Measurements from ENCODE around the gene ABCA4. TPM values are rescaled to one million over a fixed set of nuclear protein-coding genes. Genes with fewer than 3 reads are reported as not detected.

Gene ABCA4
- polyA plus RNA-seq, 6 donors from 2014 or later = not detected

DNA sequence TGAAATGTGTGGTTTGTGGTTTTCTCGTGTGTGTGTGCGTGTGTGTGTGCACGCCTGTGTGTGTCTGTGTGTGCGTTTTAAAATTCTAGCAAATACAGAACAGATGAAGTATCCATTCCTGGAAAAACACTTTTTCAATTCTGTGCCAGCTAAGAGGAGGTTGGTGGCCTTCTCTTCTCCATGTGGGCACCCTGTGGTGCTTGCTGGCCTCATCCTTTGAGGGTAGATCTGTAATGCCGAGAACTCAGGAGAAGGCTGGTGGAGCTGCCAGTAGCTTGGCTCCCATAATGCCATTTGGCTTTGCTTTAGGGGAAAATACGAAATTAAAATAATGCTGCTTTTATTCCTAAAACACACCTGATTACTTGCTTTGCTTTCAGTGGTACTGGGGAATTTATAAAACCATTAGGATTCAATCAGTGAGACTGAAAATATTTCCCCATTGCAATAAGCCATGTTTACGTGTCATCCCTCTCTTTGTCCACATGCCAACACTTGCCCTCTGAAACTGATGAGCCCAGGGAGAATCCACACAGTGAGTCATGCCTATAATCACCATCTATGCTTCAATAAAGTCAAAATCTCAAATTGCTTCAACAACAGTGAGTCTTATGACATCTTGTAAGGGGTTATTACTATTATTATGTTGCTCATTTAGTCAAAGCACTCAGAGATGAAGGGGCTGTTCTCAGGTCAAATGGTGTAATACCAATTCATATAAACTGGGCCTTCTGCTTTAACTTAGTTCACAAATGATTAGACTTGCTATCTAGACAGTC is 39.2 kb downstream of the ABCA4 start:
- Mint-ChIP-seq H3K4me3 (no peak overlapping the region), H3K27ac (no peak overlapping the region), H3K4me1 (peaks cover 0 to 5% (median 0%) of the 10 kb centered on the region in 3 donors), H3K27me3 (peaks cover 0 to 8% (median 0%) of the 10 kb centered on the region in 3 donors), H3K9me3 (no peaks in the 10 kb centered on the region), H3K36me3 (no peaks in the 10 kb centered on the region)
- ATAC-seq (ENCODE audit: low read depth in 2 of 2) (no peak), DNase-seq (no peak)

DNA sequence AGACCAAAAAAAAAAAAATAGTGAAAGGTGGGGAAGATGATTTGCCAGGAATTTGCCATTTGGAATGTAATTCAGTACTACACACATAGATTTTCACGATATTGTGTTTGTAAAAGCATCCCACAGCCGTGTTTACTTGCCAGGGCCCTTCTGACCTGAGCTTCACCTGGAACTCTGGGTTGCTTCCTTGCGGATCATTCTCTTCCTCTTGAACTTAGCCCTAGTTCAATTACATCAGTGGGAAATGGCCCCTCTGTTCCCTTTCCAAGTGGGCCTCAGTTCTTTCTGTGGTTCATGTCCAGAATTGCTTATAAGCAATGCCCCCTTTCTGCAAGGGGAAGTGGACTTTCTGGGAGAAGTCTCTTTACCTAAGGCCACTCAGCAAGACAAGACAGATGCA is 41.0 kb downstream of the ABCA4 start:
- no peak overlapping the region for H3K27ac Mint-ChIP-seq
- no peak for DNase-seq
- no peaks in the 10 kb centered on the region for H3K36me3 Mint-ChIP-seq
- peak overlapping the region in 1 of 8 donors; percentile 5 for H3K4me3 Mint-ChIP-seq
- H3K9me3 Mint-ChIP-seq = peaks cover 0 to under 1% (median 0%) of the 10 kb centered on the region in 7 donors
- H3K27me3 Mint-ChIP-seq = peaks cover 0 to 7% (median 0%) of the 10 kb centered on the region in 3 donors
- peaks cover 0 to 5% (median 0%) of the 10 kb centered on the region in 3 donors for H3K4me1 Mint-ChIP-seq
- no peak for ATAC-seq (ENCODE audit: low read depth in 2 of 2)

GRCh38 chr1:94079080-94079940 is 41.6 kb downstream of the ABCA4 start:
- Mint-ChIP-seq H3K27me3 (peaks cover 0 to 7% (median 0%) of the 10 kb centered on the region in 3 donors), H3K36me3 (no peaks in the 10 kb centered on the region), H3K27ac (no peak overlapping the region), H3K4me3 (no peak overlapping the region), H3K9me3 (peaks cover 0 to 4% (median 0%) of the 10 kb centered on the region in 7 donors), H3K4me1 (no peaks in the 10 kb centered on the region)
- DNase-seq (no peak), ATAC-seq (ENCODE audit: low read depth in 2 of 2) (no peak)

- DNase-seq = no peak
These were observed 48.0 kb downstream of the ABCA4 start for GRCh38 chr1:94072840-94073522.

GRCh38 chr1:94071976-94072375 is 49.0 kb downstream of the ABCA4 start:
- Mint-ChIP-seq H3K27ac (no peak overlapping the region), H3K9me3 (peaks cover 0 to 4% (median 0%) of the 10 kb centered on the region in 7 donors), H3K27me3 (peaks cover 0 to 7% (median 4%) of the 10 kb centered on the region in 3 donors), H3K4me1 (peaks cover 0 to 6% (median 5%) of the 10 kb centered on the region in 3 donors), H3K4me3 (no peak overlapping the region), H3K36me3 (no peaks in the 10 kb centered on the region)
- ATAC-seq (ENCODE audit: low read depth in 2 of 2) (no peak), DNase-seq (no peak)

More at GRCh38 chr1:94072840-94073522, 48.0 kb downstream of the ABCA4 start:
- H3K36me3 Mint-ChIP-seq = no peaks in the 10 kb centered on the region
- no peak overlapping the region for H3K4me3 Mint-ChIP-seq
- H3K27ac Mint-ChIP-seq = peak overlapping the region in 2 of 6 donors; percentile 24 to 71
- H3K4me1 Mint-ChIP-seq = peaks cover 0 to 6% (median 5%) of the 10 kb centered on the region in 3 donors
- no peak for ATAC-seq (ENCODE audit: low read depth in 2 of 2)
- H3K27me3 Mint-ChIP-seq = peaks cover 0 to 7% (median 4%) of the 10 kb centered on the region in 3 donors
- H3K9me3 Mint-ChIP-seq = peaks cover 0 to 4% (median 0%) of the 10 kb centered on the region in 7 donors

- H3K4me1 Mint-ChIP-seq = peaks cover 0 to 6% (median 5%) of the 10 kb centered on the region in 3 donors
- DNase-seq = no peak
- H3K27me3 Mint-ChIP-seq = peaks cover 0 to 7% (median 4%) of the 10 kb centered on the region in 3 donors
- ATAC-seq (ENCODE audit: low read depth in 2 of 2) = no peak
- H3K27ac Mint-ChIP-seq = no peak overlapping the region
- no peak overlapping the region for H3K4me3 Mint-ChIP-seq
- H3K9me3 Mint-ChIP-seq = peaks cover 0 to 4% (median 0%) of the 10 kb centered on the region in 7 donors
- no peaks in the 10 kb centered on the region for H3K36me3 Mint-ChIP-seq
These were observed 49.6 kb downstream of the ABCA4 start for GRCh38 chr1:94071391-94071790.

GRCh38 chr1:94070865-94071264 is 50.1 kb downstream of the ABCA4 start:
- Mint-ChIP-seq H3K27me3 (peaks cover 0 to 4% (median 4%) of the 10 kb centered on the region in 3 donors), H3K4me1 (peaks cover 0 to 6% (median 5%) of the 10 kb centered on the region in 3 donors), H3K9me3 (peaks cover 0 to 4% (median 0%) of the 10 kb centered on the region in 7 donors), H3K36me3 (no peaks in the 10 kb centered on the region), H3K4me3 (no peak overlapping the region), H3K27ac (no peak overlapping the region)
- ATAC-seq (ENCODE audit: low read depth in 2 of 2) = no peak
- DNase-seq = no peak

DNA sequence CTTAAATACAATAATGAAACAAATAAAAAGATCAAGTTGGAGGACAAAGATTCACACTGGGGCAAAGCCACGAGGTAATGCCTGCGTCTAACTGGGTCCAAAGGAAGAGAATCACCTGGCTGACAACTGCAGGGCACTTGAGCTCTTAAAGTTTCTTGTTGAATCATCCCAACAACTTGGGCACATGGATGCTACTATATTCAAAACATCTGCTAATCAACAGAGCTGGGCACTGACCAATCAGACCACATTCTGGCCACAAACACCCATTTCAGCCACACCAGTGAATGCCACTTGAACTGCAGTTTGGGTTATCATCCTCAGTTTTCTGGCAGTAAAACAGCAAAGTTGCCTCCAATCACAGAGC is 51.0 kb downstream of the ABCA4 start:
- no peak for DNase-seq
- no peak for ATAC-seq (ENCODE audit: low read depth in 2 of 2)
- Mint-ChIP-seq H3K27me3 (peaks cover 0 to 4% (median 0%) of the 10 kb centered on the region in 3 donors), H3K4me1 (peaks cover 0 to 6% (median 5%) of the 10 kb centered on the region in 3 donors), H3K27ac (no peak overlapping the region), H3K36me3 (no peaks in the 10 kb centered on the region), H3K9me3 (peaks cover 0 to 3% (median 0%) of the 10 kb centered on the region in 7 donors), H3K4me3 (no peak overlapping the region)

DNA sequence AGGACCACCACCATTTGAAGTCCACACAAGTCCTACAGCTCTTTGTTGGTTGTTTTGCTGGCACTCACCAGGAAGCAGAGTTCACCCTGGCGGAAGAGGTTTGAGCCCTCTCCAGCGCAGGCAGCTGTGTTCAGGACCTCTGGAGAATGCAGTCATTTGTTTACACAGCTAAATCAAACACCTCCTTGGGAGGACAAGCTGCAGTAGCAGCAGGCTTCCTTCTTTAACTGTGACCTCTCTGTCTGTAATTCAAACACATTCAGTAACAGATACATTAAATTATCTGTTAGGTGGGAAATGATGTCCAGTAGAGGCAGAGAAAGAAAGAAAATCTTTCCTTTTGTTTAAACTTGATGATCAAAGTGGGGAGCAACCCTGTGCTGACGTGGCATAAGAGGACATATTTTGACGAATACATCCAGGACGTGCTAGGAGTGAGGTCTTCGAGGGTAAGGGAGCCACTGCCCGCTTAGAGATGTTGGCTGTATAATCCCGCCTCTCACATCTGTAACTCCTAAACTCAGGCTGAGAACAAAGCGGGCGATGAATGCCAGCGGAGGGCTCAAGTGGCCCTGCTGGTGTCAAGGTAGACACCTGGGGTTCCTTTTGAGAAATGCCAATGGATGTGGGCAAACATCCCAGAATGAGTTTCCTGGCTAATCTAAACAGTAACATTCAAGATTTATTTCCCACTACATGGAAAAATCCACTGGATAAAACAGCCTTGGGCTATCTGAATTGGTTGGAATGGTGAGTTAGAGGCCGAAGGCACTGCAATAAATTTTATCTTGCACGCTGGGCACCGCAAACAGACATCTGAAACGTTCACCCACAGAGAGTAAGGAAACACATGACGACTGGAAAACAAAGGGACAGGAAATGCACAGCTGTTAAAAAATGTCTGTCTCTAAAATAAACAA is 51.7 kb downstream of the ABCA4 start:
- no peak overlapping the region for H3K27ac Mint-ChIP-seq
- no peaks in the 10 kb centered on the region for H3K9me3 Mint-ChIP-seq
- H3K36me3 Mint-ChIP-seq = no peaks in the 10 kb centered on the region
- ATAC-seq (ENCODE audit: low read depth in 2 of 2) (no peak), DNase-seq (no peak)
- peaks cover 0 to 6% (median 5%) of the 10 kb centered on the region in 3 donors for H3K4me1 Mint-ChIP-seq
- H3K4me3 Mint-ChIP-seq = no peak overlapping the region
- peaks cover 0 to 4% (median 0%) of the 10 kb centered on the region in 3 donors for H3K27me3 Mint-ChIP-seq

DNA sequence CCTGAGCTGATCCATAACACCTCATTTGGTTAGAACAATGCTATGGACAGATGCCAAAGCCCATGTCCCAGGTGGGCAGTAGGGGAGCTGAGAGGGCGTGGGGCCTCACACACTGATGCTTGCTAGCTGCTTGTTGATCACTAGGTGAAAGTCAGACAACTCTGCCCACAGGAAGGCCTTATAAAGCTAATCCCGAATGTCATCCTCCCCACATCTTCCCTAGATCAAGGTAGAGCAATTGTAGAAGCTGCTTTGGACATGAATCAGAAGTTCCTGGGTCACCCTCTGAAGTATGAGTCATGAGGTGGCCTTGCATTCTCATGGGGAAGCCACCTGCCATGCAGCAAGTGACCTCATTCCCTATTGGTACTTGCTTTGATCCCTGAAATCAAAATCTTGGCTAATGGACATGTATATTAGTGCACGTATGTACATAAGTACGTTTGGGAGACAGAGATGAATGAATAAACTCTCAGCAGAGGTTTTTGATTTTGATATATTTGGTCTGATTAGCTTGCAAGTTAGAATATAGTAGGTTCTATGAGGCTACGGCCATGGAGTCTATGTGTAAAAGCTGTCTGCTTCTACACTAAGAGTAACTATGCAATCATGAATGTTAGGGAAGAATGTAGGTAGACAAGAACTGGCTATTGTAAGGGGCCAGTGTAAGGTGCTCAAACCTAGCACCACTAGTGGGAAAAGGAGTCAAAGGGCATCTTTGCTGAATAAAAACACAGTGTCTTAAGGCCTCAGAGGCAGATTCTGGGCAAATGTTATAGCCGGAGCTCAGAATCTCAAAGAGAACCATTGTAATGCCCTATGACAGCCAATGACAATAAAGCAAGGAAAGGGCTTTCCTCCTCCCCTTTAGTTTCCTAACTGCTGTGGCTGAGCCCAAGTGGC is 52.6 kb downstream of the ABCA4 start:
- DNase-seq = no peak

GRCh38 chr1:94067196-94067595 is 53.8 kb downstream of the ABCA4 start:
- H3K4me1 Mint-ChIP-seq = no peaks in the 10 kb centered on the region
- no peak overlapping the region for H3K27ac Mint-ChIP-seq
- no peak overlapping the region for H3K4me3 Mint-ChIP-seq
- DNase-seq (no peak), ATAC-seq (ENCODE audit: low read depth in 2 of 2) (no peak)
- no peaks in the 10 kb centered on the region for H3K36me3 Mint-ChIP-seq
- no peaks in the 10 kb centered on the region for H3K9me3 Mint-ChIP-seq
- H3K27me3 Mint-ChIP-seq = peaks cover 3 to 6% (median 4%) of the 10 kb centered on the region in 3 donors

More for the DNA sequence above, 52.6 kb downstream of the ABCA4 start:
- H3K4me1 Mint-ChIP-seq = peaks cover 0 to 6% (median 5%) of the 10 kb centered on the region in 3 donors
- no peaks in the 10 kb centered on the region for H3K9me3 Mint-ChIP-seq
- no peaks in the 10 kb centered on the region for H3K36me3 Mint-ChIP-seq
- H3K27me3 Mint-ChIP-seq = peaks cover 0 to 4% (median 0%) of the 10 kb centered on the region in 3 donors
- no peak overlapping the region for H3K4me3 Mint-ChIP-seq
- ATAC-seq (ENCODE audit: low read depth in 2 of 2) = no peak
- H3K27ac Mint-ChIP-seq = no peak overlapping the region

Data from naive B cell (primary cell).